DOHH2 (cell line): ENCODE measurements around the gene NOC2L.

ENCODE experiments used
- H3F3A ChIP-seq: fragments of 200-600 bp; sonication (generic), shearing (Covaris generic); 2 replicates; pipeline ENCODE4 v1.6.0; 2016; ENCODE audit warnings: antibody characterized with exemption, mild to moderate bottlenecking; ENCODE audit not compliant: control insufficient read depth, insufficient read depth
- H3K27ac ChIP-seq: fragments of 200-600 bp; sonication (generic); 2 replicates; pipeline ENCODE4 v1.5.1; 2014; ENCODE audit warnings: low read depth, mild to moderate bottlenecking, low read length, moderate library complexity
- H3K27me3 ChIP-seq: fragments of 200-600 bp; sonication (generic); 2 replicates; pipeline ENCODE4 v1.6.1; 2014; ENCODE audit warnings: mild to moderate bottlenecking, low read length, mixed read lengths; ENCODE audit not compliant: control insufficient read depth
- H3K36me3 ChIP-seq: fragments of 200-600 bp; sonication (generic); 2 replicates; pipeline ENCODE4 v1.6.1; 2014; ENCODE audit warnings: mild to moderate bottlenecking, low read length, moderate library complexity, mixed read lengths; ENCODE audit not compliant: control insufficient read depth
- H3K4me1 ChIP-seq: fragments of 200-600 bp; sonication (generic); 2 replicates; pipeline ENCODE4 v1.6.1; 2014; ENCODE audit warnings: mild to moderate bottlenecking, low read length, mixed read lengths; ENCODE audit not compliant: control insufficient read depth
- H3K4me2 ChIP-seq: fragments of 200-600 bp; sonication (generic); 2 replicates; pipeline ENCODE4 v1.6.0; 2014; ENCODE audit warnings: mild to moderate bottlenecking, low read length, moderate library complexity
- H3K4me3 ChIP-seq: fragments of 200-600 bp; sonication (generic); 2 replicates; pipeline ENCODE4 v1.5.1; 2014; ENCODE audit warnings: mild to moderate bottlenecking, low read length, mixed read lengths
- H3K79me2 ChIP-seq: fragments of 200-600 bp; sonication (generic); 2 replicates; pipeline ENCODE4 v1.6.1; 2014; ENCODE audit warnings: mild to moderate bottlenecking, low read length, mixed read lengths; ENCODE audit not compliant: control insufficient read depth
- H3K9me2 ChIP-seq: fragments of 200-600 bp; sonication (generic); replicated peaks from 2 replicates; pipeline ENCODE4 v1.6.1; 2014; ENCODE audit warnings: mild to moderate bottlenecking, low read length, mixed read lengths; ENCODE audit not compliant: control insufficient read depth
- H3K9me3 ChIP-seq: fragments of 200-600 bp; sonication (generic); 2 replicates; pipeline ENCODE4 v1.6.1; 2014; ENCODE audit warnings: antibody characterized with exemption, low read length, mixed read lengths; ENCODE audit not compliant: control insufficient read depth, insufficient read depth
- H4K20me1 ChIP-seq: fragments of 200-600 bp; sonication (generic); 2 replicates; pipeline ENCODE4 v1.6.0; 2014; ENCODE audit warnings: low read depth, mild to moderate bottlenecking, antibody characterized with exemption, low read length, moderate library complexity; ENCODE audit not compliant: control insufficient read depth, insufficient read depth
- CTCF ChIP-seq: fragments of 200-600 bp; sonication (generic); IDR thresholded peaks from one replicate; pipeline ENCODE4 v1.5.1; 2014; ENCODE audit warnings: antibody characterized with exemption, mild to moderate bottlenecking, low read depth, low read length; ENCODE audit not compliant: poor library complexity, severe bottlenecking
- EZH2phosphoT487 ChIP-seq: fragments of 200-600 bp; sonication (generic); IDR thresholded peaks from 2 replicates; pipeline ENCODE4 v1.6.1; 2017; ENCODE audit warnings: borderline replicate concordance, mild to moderate bottlenecking, antibody characterized with exemption, low read length, moderate library complexity, mixed read lengths

The NOC2L gene

GRCh38 chr1:998995-999724, 40.1 kb upstream of the NOC2L start:
- no peaks in the 10 kb centered on the region for H3K79me2 ChIP-seq
- no peak overlapping the region for H3K27ac ChIP-seq
- no peaks in the 10 kb centered on the region for H3F3A ChIP-seq
- H3K36me3 ChIP-seq: no peaks in the 10 kb centered on the region
- H3K9me2 ChIP-seq: no peaks in the 10 kb centered on the region
- TF ChIP-seq CTCF (no peak), EZH2phosphoT487 (no peak)
- H3K4me2 ChIP-seq: no peak overlapping the region
- H4K20me1 ChIP-seq: no peaks in the 10 kb centered on the region
- H3K4me1 ChIP-seq: peaks cover 3% of the 10 kb centered on the region; the same call in 1 of the 2 replicates
- H3K27me3 ChIP-seq: peaks cover 21% of the 10 kb centered on the region
- H3K9me3 ChIP-seq: no peaks in the 10 kb centered on the region
- H3K4me3 ChIP-seq: no peak overlapping the region

DNA sequence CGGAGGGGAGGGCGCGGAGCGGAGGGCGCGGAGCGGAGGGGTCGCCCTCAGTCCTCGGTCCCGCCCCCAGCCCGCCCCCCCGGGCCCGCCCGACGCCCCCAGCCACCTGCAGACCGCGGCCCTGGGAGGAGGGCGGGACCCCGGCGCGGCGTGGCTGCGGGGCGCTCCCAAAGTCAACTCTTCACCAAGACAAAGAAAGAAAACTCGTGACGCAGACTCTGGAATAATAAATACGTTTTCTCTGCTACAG, 39.6 kb upstream of the NOC2L start:
- no peak overlapping the region for H3K4me2 ChIP-seq
- no peak overlapping the region for H3K27ac ChIP-seq
- no peaks in the 10 kb centered on the region for H3K9me3 ChIP-seq
- no peaks in the 10 kb centered on the region for H3F3A ChIP-seq
- no peaks in the 10 kb centered on the region for H3K79me2 ChIP-seq
- H3K27me3 ChIP-seq: peaks cover 18% of the 10 kb centered on the region
- peaks cover 3% of the 10 kb centered on the region; the same call in 1 of the 2 replicates for H3K4me1 ChIP-seq
- no peaks in the 10 kb centered on the region for H3K9me2 ChIP-seq
- H3K4me3 ChIP-seq: no peak overlapping the region
- TF ChIP-seq CTCF: no peak
- no peak for TF ChIP-seq EZH2phosphoT487
- H4K20me1 ChIP-seq: no peaks in the 10 kb centered on the region
- no peaks in the 10 kb centered on the region for H3K36me3 ChIP-seq

DNA sequence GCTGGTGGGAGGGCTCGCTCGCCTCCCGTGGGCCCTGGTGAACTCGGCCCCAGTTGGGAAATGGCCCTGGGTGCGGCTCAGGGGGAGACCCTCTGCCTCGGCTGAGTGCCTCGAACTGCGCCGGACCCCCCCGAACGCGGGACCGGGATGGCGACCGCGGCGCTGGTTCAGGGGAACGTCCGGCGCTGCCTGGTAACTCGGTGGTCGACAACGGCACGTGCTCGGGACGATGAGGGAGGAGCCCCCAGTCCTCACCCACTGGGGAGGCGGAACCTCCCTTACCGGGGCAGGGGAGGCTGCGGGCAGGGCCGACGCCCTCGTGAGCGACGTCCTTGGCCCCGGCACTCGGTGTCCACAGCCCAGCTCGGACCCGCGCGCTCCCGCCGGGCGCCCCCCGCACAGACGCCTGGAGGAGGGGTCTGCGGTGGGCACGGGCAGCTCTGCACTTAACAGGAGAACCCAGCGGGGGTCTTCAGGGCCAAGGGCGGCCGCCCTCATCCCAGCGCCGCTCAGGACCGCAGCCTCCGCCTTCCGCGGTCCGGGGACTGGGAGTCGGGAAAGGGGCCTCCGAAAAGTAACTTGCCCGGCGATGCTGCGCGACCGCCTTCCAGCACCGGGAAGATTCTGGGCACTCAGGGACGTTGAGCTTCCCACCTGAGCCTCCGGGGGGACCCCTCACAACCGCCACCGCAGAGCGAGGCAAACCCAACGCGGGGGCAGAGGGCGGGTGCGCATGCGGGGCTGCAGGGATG, 39.1 kb upstream of the NOC2L start:
- Histone ChIP-seq H3K27ac (no peak overlapping the region), H3K36me3 (no peaks in the 10 kb centered on the region), H3K4me3 (no peak overlapping the region), H3K4me1 (peaks cover 3% of the 10 kb centered on the region; the same call in 1 of the 2 replicates), H3K27me3 (peaks cover 13% of the 10 kb centered on the region), H3K9me2 (no peaks in the 10 kb centered on the region), H3K79me2 (no peaks in the 10 kb centered on the region), H4K20me1 (no peaks in the 10 kb centered on the region), H3F3A (no peaks in the 10 kb centered on the region), H3K9me3 (no peaks in the 10 kb centered on the region), H3K4me2 (no peak overlapping the region)
- TF ChIP-seq CTCF: no peak
- no peak for TF ChIP-seq EZH2phosphoT487
